Measurements from ENCODE around the gene SUMO3. TPM values are rescaled to one million over a fixed set of nuclear protein-coding genes. Genes with fewer than 3 reads are reported as not detected.

Gene SUMO3
- total and polyA plus RNA-seq, 2 of the 13 experiments (the other 11 are each of a cell fraction or from before 2014, with no cell fraction given): 51.4 to 92.4 TPM

- TF ChIP-seq STAG1 (CRISPR knock-in tag; IDR thresholded peaks at IDR 0.05) (no peak), MYNN (CRISPR knock-in tag; IDR thresholded peaks at IDR 0.05; ENCODE audit: low read depth) (no peak), ZNF460 (CRISPR knock-in tag; IDR thresholded peaks at IDR 0.05; ENCODE audit: borderline replicate concordance) (no peak), ZNF772 (CRISPR knock-in tag; IDR thresholded peaks at IDR 0.05) (no peak), NFYC (CRISPR knock-in tag; IDR thresholded peaks at IDR 0.05) (no peak), FIP1L1 (IDR thresholded peaks at IDR 0.05; ENCODE audit: borderline replicate concordance, insufficient read depth, low read depth, low read length) (no peak), SP4 (CRISPR knock-in tag; IDR thresholded peaks at IDR 0.05) (no peak), NFKBIZ (CRISPR knock-in tag; IDR thresholded peaks at IDR 0.05) (no peak), GATAD1 (CRISPR knock-in tag; IDR thresholded peaks at IDR 0.05) (no peak), ZNF878 (CRISPR knock-in tag; IDR thresholded peaks at IDR 0.05) (no peak), ZNF512B (CRISPR knock-in tag; IDR thresholded peaks at IDR 0.05; ENCODE audit: borderline replicate concordance) (no peak), ZNF549 (CRISPR knock-in tag; IDR thresholded peaks at IDR 0.05) (no peak), ZNF20 (CRISPR knock-in tag; IDR thresholded peaks at IDR 0.05) (no peak), TCF12 (IDR thresholded peaks at IDR 0.05) (no peak), TCF12 (CRISPR knock-in tag; IDR thresholded peaks at IDR 0.05) (no peak), YY1 (IDR thresholded peaks at IDR 0.05; ENCODE audit: insufficient read depth, insufficient replicate concordance, low read depth, low read length) (no peak), ETV5 (CRISPR knock-in tag; IDR thresholded peaks at IDR 0.05; ENCODE audit: borderline replicate concordance) (no peak), GRHL1 (CRISPR knock-in tag; conservative IDR thresholded peaks at IDR 0.05) (no peak), ZNF354B (CRISPR knock-in tag; IDR thresholded peaks at IDR 0.05) (no peak)
- H3K4me2 ChIP-seq (ENCODE audit: low read depth, low read length): no peak overlapping the region
- H2AFZ ChIP-seq (ENCODE audit: low read length): no peak overlapping the region
- no peak for ATAC-seq
- H3K9me3 ChIP-seq (ENCODE audit: low read length): no peaks in the 10 kb centered on the region
- DNase-seq (ENCODE audit: low spot score): no peak
- CTCF ChIA-PET (ENCODE audit: low intra/inter-chr PET ratio, low total read pairs): no interaction called here
- no peaks in the 10 kb centered on the region for H3K36me3 ChIP-seq (replicated peaks in 1 of 2; ENCODE audit: control insufficient read depth in 1 of 2, insufficient read depth in 2 of 2, low read length in 2 of 2)
- 68% methylated on average over 8 of the region's 10 CpGs for WGBS (ENCODE audit: low lambda C conversion rate)
- H4K20me1 ChIP-seq (ENCODE audit: insufficient read depth, low read length): no peaks in the 10 kb centered on the region; the same call in 1 of the 2 replicates
- H3K4me3 ChIP-seq (replicated peaks in 1 of 3; ENCODE audit: insufficient read depth in 1 of 3, low read depth in 2 of 3, low read length in 3 of 3): no peak overlapping the region
- in situ Hi-C loops (cut with HindIII; ENCODE audit: extremely low pct_ligation_motif_present, low pct_unique_long_range_greater_than_20kb): no loop called here
- H3K79me2 ChIP-seq (ENCODE audit: insufficient read depth, low read length): no peaks in the 10 kb centered on the region
- FAIRE-seq: no peak
- intact Hi-C loops (cut with micrococcal nuclease; ENCODE audit: unreplicated experiment): loop anchor here (10.0 kb wide), 1 partner anchor 73 kb away; no protein-coding TSS in a partner anchor
- POLR2A ChIA-PET: no interaction called here
- BruUV-seq (replicated peaks): no TSS peak
- peaks cover 2 to 51% of the 10 kb centered on the region in 2 experiments; a peak in 4 of 5 replicates for H3K27me3 ChIP-seq (ENCODE audit: control insufficient read depth in 1 of 2, insufficient read depth in 2 of 2, low read length in 2 of 2)
- no peak overlapping the region for H3K27ac ChIP-seq (ENCODE audit: extremely low read length, insufficient read depth, low read length)
- H3K9ac ChIP-seq (ENCODE audit: insufficient read depth, low read depth, low read length): no peak overlapping the region
- peaks cover 43% of the 10 kb centered on the region for H3K4me1 ChIP-seq (ENCODE audit: insufficient read depth, low read length)
Observed at GRCh38 chr21:44842087-44842486, 24.2 kb upstream of the SUMO3 start.
